NCI-H2171 (cell line): ENCODE results near the gene TROAP.
"Not testable (repeated sequence)": the region's sequence is repeated elsewhere in the genome, so short reads cannot be mapped to it uniquely, and the experiment has no call there.

Experiments used
- DNase-seq: peaks from one replicate; lab custom pipeline; 2025; lab: John Stamatoyannopoulos, UW

Gene TROAP

GRCh38 chr12:49322708-49323523 is at the start of gene TROAP:
Gene TROAP, plus strand, starts transcription at chr12:49323255. Its CDS starts 354 bp downstream, at chr12:49323609.
- peak; percentile 98 for DNase-seq

- DNase-seq, result no peak
Observed at GRCh38 chr12:49273726-49274395, 49.2 kb upstream of the TROAP start.

- DNase-seq, result no peak
Observed at GRCh38 chr12:49274396-49275069, 48.5 kb upstream of the TROAP start.

GRCh38 chr12:49276304-49277290 is 46.5 kb upstream of the TROAP start:
- no peak for DNase-seq

- DNase-seq, result no peak
Observed at GRCh38 chr12:49277466-49277865, 45.6 kb upstream of the TROAP start.

- DNase-seq, result no peak
Observed at GRCh38 chr12:49279706-49280159, 43.3 kb upstream of the TROAP start.

GRCh38 chr12:49280545-49280944 is 42.5 kb upstream of the TROAP start:
- DNase-seq, result not testable (repeated sequence)

GRCh38 chr12:49282302-49282701 is 40.8 kb upstream of the TROAP start:
- no peak for DNase-seq

- DNase-seq, result not testable (repeated sequence)
Observed at GRCh38 chr12:49282740-49283375, 40.2 kb upstream of the TROAP start.

GRCh38 chr12:49283541-49284429 is 39.3 kb upstream of the TROAP start:
- DNase-seq, result no peak

GRCh38 chr12:49284672-49285071 is 38.4 kb upstream of the TROAP start:
- DNase-seq, result no peak

- no peak for DNase-seq
Observed at GRCh38 chr12:49287876-49288275, 35.2 kb upstream of the TROAP start.

- no peak for DNase-seq
Observed at GRCh38 chr12:49288412-49288853, 34.6 kb upstream of the TROAP start.

- no peak for DNase-seq
Observed at GRCh38 chr12:49288922-49289555, 34.0 kb upstream of the TROAP start.

- peak; percentile 31 for DNase-seq
Observed at GRCh38 chr12:49292729-49293055, 30.4 kb upstream of the TROAP start.

- DNase-seq, result peak; percentile 78
Observed at GRCh38 chr12:49293056-49293956, 29.7 kb upstream of the TROAP start.

- peak; percentile 53 for DNase-seq
Observed at GRCh38 chr12:49294086-49294803, 28.8 kb upstream of the TROAP start.

- DNase-seq, result no peak
Observed at GRCh38 chr12:49294804-49295081, 28.3 kb upstream of the TROAP start.
